ENCODE measurements around the gene RAB30.

Gene RAB30

GRCh38 chr11:83024270-83024854, 47.3 kb downstream of the RAB30 start:
- ChIA-PET CTCF (interaction anchor here (0.9 kb wide), 1 partner anchor 306 kb away, joined by 3 read pairs; no protein-coding TSS in a partner anchor), POLR2A (no interaction called here)
- Histone ChIP-seq H3K36me3 (ENCODE audit: control insufficient read depth in 2 of 2, insufficient read depth in 1 of 2, low read length in 2 of 2) (no peaks in the 10 kb centered on the region), H3K9me3 (ENCODE audit: control insufficient read depth, insufficient read depth, low read depth, low read length) (no peaks in the 10 kb centered on the region), H3K4me1 (ENCODE audit: control insufficient read depth, insufficient read depth, low read length) (no peaks in the 10 kb centered on the region), H3K4me3 (ENCODE audit: low read depth, low read length) (no peak overlapping the region), H3K27ac (ENCODE audit: extremely low read depth, low read depth, low read length) (no peak overlapping the region)
- TF ChIP-seq TCF7L2 (IDR thresholded peaks at IDR 0.05; ENCODE audit: borderline replicate concordance, low read depth, low read length) (no peak), SETDB1 (IDR thresholded peaks at IDR 0.05; ENCODE audit: insufficient read length, low read length) (no peak), ZSCAN23 (tag by site-specific recombination; IDR thresholded peaks at IDR 0.05) (no peak), ZNF513 (tag by site-specific recombination; IDR thresholded peaks at IDR 0.05) (no peak), GLIS1 (tag by site-specific recombination; IDR thresholded peaks at IDR 0.05) (no peak), ZEB2 (tag by site-specific recombination; IDR thresholded peaks at IDR 0.05) (no peak), YY2 (tag by site-specific recombination; IDR thresholded peaks at IDR 0.05) (no peak), ZNF121 (tag by site-specific recombination; IDR thresholded peaks at IDR 0.05) (no peak), GLI4 (tag by site-specific recombination; IDR thresholded peaks at IDR 0.05) (no peak), OSR2 (tag by site-specific recombination; IDR thresholded peaks at IDR 0.05) (no peak), ZNF521 (tag by site-specific recombination; IDR thresholded peaks at IDR 0.05) (no peak), ZNF266 (tag by site-specific recombination; IDR thresholded peaks at IDR 0.05; ENCODE audit: low read depth) (no peak), SP7 (tag by site-specific recombination; IDR thresholded peaks at IDR 0.05) (no peak), ZNF830 (tag by site-specific recombination; IDR thresholded peaks at IDR 0.05; ENCODE audit: low read depth) (no peak), ZNF48 (tag by site-specific recombination; IDR thresholded peaks at IDR 0.05) (no peak), ZNF148 (tag by site-specific recombination; IDR thresholded peaks at IDR 0.05; ENCODE audit: borderline replicate concordance) (no peak), TRIM28 (IDR thresholded peaks at IDR 0.05; ENCODE audit: borderline replicate concordance, low read length) (no peak)

GRCh38 chr11:83023410-83023809, 48.3 kb downstream of the RAB30 start:
- CTCF ChIA-PET, result interaction anchor here (0.6 kb wide), 1 partner anchor 10 kb away, joined by 3 read pairs; no protein-coding TSS in a partner anchor
- Histone ChIP-seq H3K36me3 (ENCODE audit: control insufficient read depth in 2 of 2, insufficient read depth in 1 of 2, low read length in 2 of 2) (no peaks in the 10 kb centered on the region), H3K27ac (ENCODE audit: extremely low read depth, low read depth, low read length) (no peak overlapping the region)
- TF ChIP-seq ZNF600 (tag by site-specific recombination; IDR thresholded peaks at IDR 0.05) (no peak), ZNF514 (tag by site-specific recombination; IDR thresholded peaks at IDR 0.05) (no peak), ZNF350 (tag by site-specific recombination; IDR thresholded peaks at IDR 0.05) (no peak), ZNF214 (tag by site-specific recombination; IDR thresholded peaks at IDR 0.05; ENCODE audit: borderline replicate concordance) (no peak), SCRT2 (tag by site-specific recombination; IDR thresholded peaks at IDR 0.05) (no peak), ZNF701 (tag by site-specific recombination; IDR thresholded peaks at IDR 0.05) (no peak), ZNF473 (tag by site-specific recombination; IDR thresholded peaks at IDR 0.05) (no peak), ZNF37A (tag by site-specific recombination; IDR thresholded peaks at IDR 0.05) (no peak), ZNF174 (tag by site-specific recombination; IDR thresholded peaks at IDR 0.05) (no peak), ZNF184 (tag by site-specific recombination; IDR thresholded peaks at IDR 0.05) (no peak), ZNF670 (tag by site-specific recombination; IDR thresholded peaks at IDR 0.05; ENCODE audit: low read depth) (no peak), ZNF544 (tag by site-specific recombination; IDR thresholded peaks at IDR 0.05) (no peak)

More at GRCh38 chr11:83023410-83023809, 48.3 kb downstream of the RAB30 start:
- POLR2A ChIA-PET, result no interaction called here
- no peak overlapping the region for H3K4me3 ChIP-seq (ENCODE audit: low read depth, low read length)
- no peaks in the 10 kb centered on the region for H3K4me1 ChIP-seq (ENCODE audit: control insufficient read depth, insufficient read depth, low read length)
- H3K9me3 ChIP-seq (ENCODE audit: control insufficient read depth, insufficient read depth, low read depth, low read length), result no peaks in the 10 kb centered on the region
